K562 treated with DMSO at 1 percent for 4 hours (cell line): ENCODE results near the gene SECTM1. TPM values are rescaled to one million over a fixed set of nuclear protein-coding genes. Genes with fewer than 3 reads are reported as not detected.

Experiments used
- total RNA-seq: library from RNA; unstranded; fragments of 300-600 nt; gene quantifications from 2 replicates; pipeline ENCODE4 v1.2.3, GENCODE V29; 2022; ENCODE audit not compliant: insufficient read depth

The SECTM1 gene
- not detected in 2 replicates for total RNA-seq

DNA sequence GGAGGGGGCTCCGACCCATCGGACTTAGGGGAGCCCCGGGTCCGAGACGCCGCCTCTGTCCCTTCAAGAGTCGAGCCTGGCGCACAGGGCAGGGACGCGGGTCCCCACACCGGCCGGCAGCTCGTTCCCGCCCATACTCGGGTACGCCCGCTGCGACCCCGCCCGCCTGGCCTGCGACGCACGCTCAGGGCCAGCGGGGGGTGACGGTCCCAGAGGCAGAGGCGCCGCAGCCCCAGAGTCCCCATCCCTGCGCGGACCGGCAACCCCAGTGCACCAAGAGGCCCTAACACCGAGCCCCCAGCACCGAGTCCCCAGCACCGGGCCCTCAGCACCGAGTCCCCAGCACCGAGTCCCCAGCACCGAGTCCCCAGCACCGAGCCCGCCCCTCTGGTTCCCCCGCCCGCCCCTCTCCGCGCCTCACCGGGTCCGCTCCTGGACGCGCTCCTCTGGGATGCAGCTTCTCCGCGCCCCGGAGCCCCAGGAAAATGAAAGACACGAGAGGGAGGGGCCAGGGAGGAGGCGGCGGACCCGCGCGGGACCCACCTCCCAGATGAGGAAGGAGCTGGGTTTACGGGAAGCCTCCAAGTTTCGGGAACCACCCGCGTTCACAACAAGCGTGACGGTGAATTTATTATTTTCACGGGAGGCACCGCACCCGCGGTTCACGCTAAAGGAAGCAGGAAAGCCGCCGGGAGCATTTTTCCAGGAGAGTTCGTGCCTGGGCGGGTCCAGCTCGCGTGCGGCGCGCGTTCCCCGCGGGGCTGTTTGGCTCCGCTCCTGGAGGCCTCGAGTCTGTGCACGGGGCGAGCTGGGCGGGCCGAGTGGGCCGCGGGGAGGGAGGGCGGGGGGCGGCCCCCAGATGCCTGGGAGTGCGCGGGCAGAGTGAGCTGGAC is at the start of gene SECTM1:
Gene SECTM1, minus strand, starts transcription at position 488 of the 893 bp plus-strand sequence. CDS start 6,526 bp downstream, outside the sequence.

DNA sequence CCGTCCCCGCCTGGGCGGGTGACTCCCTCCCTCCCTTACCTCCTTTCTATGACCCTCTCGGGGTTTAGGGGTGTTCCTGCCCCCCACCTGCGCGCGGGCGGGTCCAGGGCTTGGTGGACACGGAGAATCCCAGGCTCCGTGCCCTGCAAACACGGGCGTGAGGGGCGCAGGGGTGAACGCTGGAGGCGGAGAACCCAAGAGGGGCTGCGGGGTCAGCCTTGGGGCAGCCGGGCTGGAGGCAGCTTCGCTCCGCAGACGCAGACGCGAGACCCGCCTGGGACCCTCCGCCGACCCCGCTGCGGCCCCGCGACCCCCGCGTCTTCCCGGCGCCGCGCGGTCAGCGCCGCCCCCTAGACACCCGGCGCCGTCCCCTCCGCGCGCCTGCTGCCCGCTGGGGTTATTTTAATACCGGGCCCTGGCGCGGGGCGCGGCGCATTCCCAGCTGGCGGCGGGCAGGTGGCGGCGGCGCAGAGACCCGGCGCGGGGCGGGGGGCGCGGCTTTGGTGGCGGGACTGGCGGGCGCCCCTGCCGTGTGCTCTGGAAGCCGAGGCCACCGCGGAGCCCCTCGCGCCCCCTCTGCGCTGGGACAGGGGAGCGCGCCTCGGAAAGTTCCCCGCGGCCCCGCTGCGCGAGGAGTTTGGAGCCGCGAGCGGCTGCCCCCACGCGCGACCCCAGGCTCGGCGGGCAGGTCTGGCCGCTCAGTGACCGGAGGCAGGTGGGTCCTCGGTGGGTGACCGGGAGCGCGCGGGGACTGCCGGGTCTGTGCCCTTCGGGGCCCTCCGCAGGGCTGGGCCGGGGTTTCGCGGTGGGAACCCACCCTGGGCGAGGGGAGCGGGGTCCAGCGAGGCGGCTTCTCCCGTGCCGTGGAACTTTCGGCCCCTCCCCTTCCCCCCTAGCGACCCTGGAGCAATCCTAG is 38.0 kb upstream of the SECTM1 start, which contains the start of gene UTS2R:
Gene UTS2R, plus strand, starts transcription at position 433 of the 916 bp plus-strand sequence. CDS start 2,560 bp downstream, outside the sequence.

DNA sequence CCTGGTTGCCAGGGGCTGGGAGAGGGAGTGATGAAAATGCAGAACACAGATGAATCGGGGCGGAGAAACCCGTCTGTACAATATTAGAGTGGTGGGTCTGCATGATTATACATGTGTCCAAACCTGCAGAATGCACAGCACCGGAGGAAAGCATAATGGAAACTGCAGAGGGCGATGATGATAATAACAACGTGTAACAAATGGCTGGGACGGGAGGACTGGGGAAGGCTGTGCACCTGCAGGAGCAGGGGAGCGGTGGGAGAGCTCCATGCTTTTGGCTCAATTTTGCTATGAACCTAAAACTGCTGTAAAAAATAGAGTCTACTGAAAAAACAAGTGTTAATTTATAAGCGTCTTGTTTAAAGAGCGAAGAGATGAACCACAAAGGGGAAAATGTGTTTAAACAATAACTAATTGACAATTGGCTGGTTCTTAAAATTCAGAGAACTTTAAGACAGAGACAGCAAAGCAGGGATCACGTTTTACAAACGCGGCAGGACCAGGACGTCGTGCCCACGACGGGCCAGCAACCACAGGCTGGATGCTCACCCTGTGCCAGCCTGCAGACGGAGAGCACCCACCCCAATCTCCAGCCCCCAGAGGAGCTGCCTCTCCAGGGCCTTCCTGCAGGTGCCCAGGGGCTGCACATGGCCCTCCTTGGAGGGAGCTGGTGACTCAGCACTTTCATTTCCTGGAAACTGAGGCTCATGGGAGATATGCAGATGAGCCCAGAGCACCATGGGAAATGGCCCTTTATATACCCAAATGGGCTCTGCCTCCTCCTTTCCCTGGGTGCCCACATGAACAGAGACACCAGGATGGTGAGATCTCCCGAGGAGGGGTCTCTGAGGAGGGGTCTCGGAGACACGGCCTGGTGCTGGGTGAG is 25.1 kb upstream of the SECTM1 start, which contains the start of gene TEX19:
Gene TEX19, plus strand, starts transcription at position 783 of the 886 bp plus-strand sequence. CDS start 2,904 bp downstream, outside the sequence.

DNA sequence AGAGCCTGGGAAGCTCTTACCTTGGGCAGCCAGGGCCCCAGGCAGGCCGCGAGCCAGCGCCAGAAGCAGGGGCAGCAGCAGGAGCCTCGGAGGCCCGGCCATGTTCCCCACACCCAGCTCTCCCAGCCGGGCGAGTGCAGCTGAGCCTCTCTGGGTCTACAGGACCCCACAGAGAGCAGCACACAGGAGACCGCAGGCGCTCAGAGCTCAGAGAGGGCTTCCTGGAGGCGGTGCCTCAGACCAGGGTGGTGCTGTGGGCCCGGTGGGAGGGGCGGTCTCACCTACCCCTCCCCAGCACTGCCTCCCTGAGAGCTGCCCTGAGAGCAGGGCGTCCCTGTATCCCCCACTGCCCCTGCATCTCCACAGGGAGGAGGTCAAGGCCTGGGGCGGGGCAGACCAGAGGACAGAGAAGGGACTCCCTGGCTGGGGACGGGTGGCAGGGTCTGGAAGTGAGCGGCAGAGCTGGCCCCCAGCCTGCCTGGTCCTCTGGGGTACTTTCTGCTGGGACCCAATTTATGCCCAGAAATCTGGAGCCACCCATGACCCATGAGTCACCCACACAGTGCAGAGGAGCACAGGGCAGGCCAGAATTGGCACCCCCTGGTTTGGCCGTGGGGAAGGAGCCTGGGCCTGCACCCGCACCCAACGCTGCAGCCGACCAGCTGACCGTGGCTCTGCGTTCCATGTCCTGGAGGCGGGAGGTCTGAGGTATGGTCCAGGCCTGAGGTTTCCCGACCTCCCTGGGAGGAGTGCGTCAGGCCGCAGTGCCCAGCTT is 16.0 kb downstream of the SECTM1 start, which contains the start of gene CD7:
Gene CD7, minus strand, starts transcription at position 215 of the 775 bp plus-strand sequence. Its CDS starts 113 bp downstream, at position 102.

DNA sequence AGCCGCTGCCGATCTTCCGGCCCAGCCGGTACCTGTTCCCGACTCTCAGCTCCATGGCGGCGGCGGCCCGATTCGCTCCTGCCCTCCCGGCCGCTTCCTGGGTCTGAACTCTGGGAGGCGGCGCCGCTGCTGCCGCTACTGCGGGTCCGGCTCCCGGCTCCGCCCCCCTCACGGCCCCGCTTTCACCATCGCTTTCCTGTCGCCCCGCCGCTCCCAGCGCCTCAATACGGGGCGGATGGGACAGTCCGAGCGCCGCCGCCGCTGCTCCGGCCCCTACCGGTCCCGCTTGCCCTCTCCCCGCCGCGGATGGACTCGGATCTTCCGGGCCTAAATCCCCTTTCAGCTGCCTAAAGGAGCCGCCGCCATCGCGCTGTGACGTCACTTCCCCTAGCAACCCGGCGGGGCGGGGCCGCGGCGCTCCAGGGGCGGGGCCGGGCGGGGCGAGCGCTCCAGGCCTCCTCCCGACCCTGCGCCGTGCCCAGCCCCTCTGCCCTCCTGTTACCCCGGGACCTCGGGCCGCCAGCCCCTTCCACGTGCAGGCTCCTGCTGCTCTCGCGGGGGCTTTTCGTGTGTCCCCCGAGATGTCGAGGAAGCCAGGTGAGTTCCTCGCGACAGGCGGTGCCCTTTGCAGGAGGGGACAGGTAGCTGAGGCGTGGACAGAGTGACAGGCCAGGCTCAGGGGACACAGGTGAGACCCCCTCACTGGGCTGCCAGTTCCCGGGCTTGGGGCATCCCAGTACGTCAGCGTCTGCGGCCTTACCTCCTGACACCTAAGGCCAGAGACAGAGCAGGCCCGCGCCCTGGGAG is 60.0 kb downstream of the SECTM1 start, which contains the start of gene CSNK1D:
Gene CSNK1D, minus strand, starts transcription at position 374 of the 807 bp plus-strand sequence. Its CDS starts 319 bp downstream, at position 55.

Other genes starting within 250 kb of the SECTM1 start
- gene FASN, start 235.5 kb downstream of the SECTM1 start, total RNA-seq, result 146 and 202 TPM in 2 replicates
- gene CCDC57, start 120.9 kb downstream of the SECTM1 start, total RNA-seq, result 10.3 TPM in 2 replicates
- 2.8 and 7.4 TPM in 2 replicates for gene SLC16A3, start 104.7 kb downstream of the SECTM1 start, total RNA-seq
- 106 and 131 TPM in 2 replicates for gene CSNK1D, start 60.1 kb downstream of the SECTM1 start, total RNA-seq
- gene CD7, start 16.2 kb downstream of the SECTM1 start, total RNA-seq, result 0.76 TPM in 1 of 2 replicates, not detected in the other
- gene TEX19, start 25.5 kb upstream of the SECTM1 start, total RNA-seq, result 2.2 and 3.4 TPM in 2 replicates
- not detected in 2 replicates for gene UTS2R, start 38.0 kb upstream of the SECTM1 start, total RNA-seq
- 28.1 and 33.3 TPM in 2 replicates for gene HEXD, start 84.6 kb upstream of the SECTM1 start, total RNA-seq
- 21.4 and 23.5 TPM in 2 replicates for gene OGFOD3, start 84.8 kb upstream of the SECTM1 start, total RNA-seq
- gene CYBC1, start 117.0 kb upstream of the SECTM1 start, total RNA-seq, result 52.6 and 57.0 TPM in 2 replicates
- gene NARF, start 125.0 kb upstream of the SECTM1 start, total RNA-seq, result 333 and 389 TPM in 2 replicates
- gene FOXK2, start 186.0 kb upstream of the SECTM1 start, total RNA-seq, result 49.9 and 59.4 TPM in 2 replicates